Vagina (tissue), 2 donors: ENCODE data around the gene SDCBP2. TPM values are rescaled to one million over a fixed set of nuclear protein-coding genes. Genes with fewer than 3 reads are reported as not detected.

Experiments used
- DNase-seq, 2 donors: peaks; one replicate each; pipeline ENCODE4 v3.0.0-alpha.2; 2017; ENCODE audit errors: extremely low spot score in 2 of 2
- H3K27ac ChIP-seq: fragments of 200-600 bp; sonication (generic); one replicate; pipeline ENCODE4 v1.5.1; 2019
- H3K27me3 ChIP-seq: fragments of 200-600 bp; sonication (generic); one replicate; pipeline ENCODE4 v1.5.1; 2019
- H3K36me3 ChIP-seq, 2 donors: fragments of 200-600 bp; sonication (generic); one replicate each; pipeline ENCODE4 v1.5.1; 2017 to 2019
- H3K4me1 ChIP-seq: fragments of 200-600 bp; sonication (generic); one replicate; pipeline ENCODE4 v1.5.1; 2019
- H3K4me3 ChIP-seq, 2 donors: fragments of 200-600 bp; sonication (generic); 1 replicate in 1 of 2; 2 replicates in 1 of 2; pipeline ENCODE4 v1.5.1; 2016 to 2019
- H3K9me3 ChIP-seq: fragments of 200-600 bp; sonication (generic); one replicate; pipeline ENCODE4 v1.5.1; 2019
- POLR2A ChIP-seq, 2 donors: fragments of 450-650 bp; IDR thresholded peaks; one replicate each; pipeline ENCODE4 v1.6.1; 2017; ENCODE audit warnings: antibody characterized with exemption in 2 of 2, mild to moderate bottlenecking in 2 of 2, moderate library complexity in 2 of 2
- POLR2AphosphoS5 ChIP-seq, 2 donors: sonication (generic); formaldehyde crosslinking; IDR thresholded peaks; one replicate each; pipeline ENCODE4 v1.9.0; 2017; ENCODE audit warnings: antibody characterized with exemption in 2 of 2, mild to moderate bottlenecking in 2 of 2, low read depth in 1 of 2; ENCODE audit not compliant: insufficient read depth in 1 of 2
- intact Hi-C: fragments of 100-400 bp; cut with DNase I; formaldehyde crosslinking; loops from one replicate; pipeline ENCODE4 v1.15.1; 2023
- total RNA-seq: library from RNA; depleted of rRNA; stranded (reverse); fragments of >200 nt; gene quantifications from one replicate; pipeline ENCODE4 v1.2.3, GENCODE V29; 2016
- TF ChIP-seq, protein P1 (sequence below), 3 experiments: fragments of 450-650 bp in 2 of 3; fragments of 200-600 bp in 1 of 3; sonication (generic) in 1 of 3; IDR thresholded peaks; one replicate each; pipeline ENCODE4 v1.5.1; 2017 to 2019; ENCODE audit warnings: antibody characterized with exemption in 3 of 3, mild to moderate bottlenecking in 2 of 3, moderate library complexity in 2 of 3

SDCBP2 gene
- total RNA-seq, 1 donor from 2014 or later, result 43.5 TPM

GRCh38 chr20:1325173-1326030, 3.5 kb downstream of the SDCBP2 start:
- Histone ChIP-seq H3K27ac (peak overlapping the region; percentile 100), H3K4me3 (peak overlapping the region; percentile 85 to 90), H3K4me1 (peaks cover 52% of the 10 kb centered on the region), H3K36me3 (no peaks in the 10 kb centered on the region), H3K27me3 (no peaks in the 10 kb centered on the region), H3K9me3 (no peaks in the 10 kb centered on the region)
- intact Hi-C loops, result no loop called here
- peak; percentile 97 to 98 for DNase-seq
- TF ChIP-seq POLR2AphosphoS5 (IDR thresholded peaks at IDR 0.05; ENCODE audit: insufficient read depth in 1 of 2, low read depth in 1 of 2), result peak; percentile 94 to 99
- TF ChIP-seq, protein P1, sequence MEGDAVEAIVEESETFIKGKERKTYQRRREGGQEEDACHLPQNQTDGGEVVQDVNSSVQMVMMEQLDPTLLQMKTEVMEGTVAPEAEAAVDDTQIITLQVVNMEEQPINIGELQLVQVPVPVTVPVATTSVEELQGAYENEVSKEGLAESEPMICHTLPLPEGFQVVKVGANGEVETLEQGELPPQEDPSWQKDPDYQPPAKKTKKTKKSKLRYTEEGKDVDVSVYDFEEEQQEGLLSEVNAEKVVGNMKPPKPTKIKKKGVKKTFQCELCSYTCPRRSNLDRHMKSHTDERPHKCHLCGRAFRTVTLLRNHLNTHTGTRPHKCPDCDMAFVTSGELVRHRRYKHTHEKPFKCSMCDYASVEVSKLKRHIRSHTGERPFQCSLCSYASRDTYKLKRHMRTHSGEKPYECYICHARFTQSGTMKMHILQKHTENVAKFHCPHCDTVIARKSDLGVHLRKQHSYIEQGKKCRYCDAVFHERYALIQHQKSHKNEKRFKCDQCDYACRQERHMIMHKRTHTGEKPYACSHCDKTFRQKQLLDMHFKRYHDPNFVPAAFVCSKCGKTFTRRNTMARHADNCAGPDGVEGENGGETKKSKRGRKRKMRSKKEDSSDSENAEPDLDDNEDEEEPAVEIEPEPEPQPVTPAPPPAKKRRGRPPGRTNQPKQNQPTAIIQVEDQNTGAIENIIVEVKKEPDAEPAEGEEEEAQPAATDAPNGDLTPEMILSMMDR (IDR thresholded peaks at IDR 0.05), result peak in 2 of 3 experiments; percentile 23 to 42
- TF ChIP-seq POLR2A (IDR thresholded peaks at IDR 0.05), result peak in 1 of 2 donors; percentile 69

DNA sequence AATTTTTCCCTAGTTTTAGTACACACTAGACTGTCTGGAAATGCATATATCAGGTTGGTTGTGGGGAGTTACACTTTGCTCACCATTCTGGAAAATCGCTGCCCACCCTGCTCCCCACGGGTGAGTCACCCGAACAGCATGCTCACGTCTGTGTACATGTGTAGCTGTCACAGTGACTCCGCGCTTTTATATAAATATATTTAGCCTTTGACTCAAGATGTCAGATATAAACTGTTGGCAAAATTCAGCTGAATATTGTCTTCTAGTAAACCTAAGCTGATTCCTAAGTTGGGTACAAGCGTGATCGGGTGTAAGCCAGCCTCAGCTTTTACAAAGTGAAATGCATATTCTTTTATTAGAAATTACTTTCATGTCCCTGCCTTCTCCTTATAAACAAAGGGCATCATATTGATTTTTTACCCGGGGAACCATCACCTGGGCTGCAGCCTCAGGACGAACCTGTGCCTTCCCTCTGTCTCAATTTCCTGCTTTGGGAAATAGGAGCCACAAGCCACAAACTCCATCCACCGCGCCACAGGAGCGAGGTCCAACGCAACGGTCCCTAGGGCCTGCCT, 4.3 kb downstream of the SDCBP2 start:
- H3K9me3 ChIP-seq, result no peaks in the 10 kb centered on the region
- no peaks in the 10 kb centered on the region for H3K36me3 ChIP-seq
- H3K27ac ChIP-seq, result peak overlapping the region; percentile 100
- TF ChIP-seq, protein P1 (IDR thresholded peaks at IDR 0.05), result no peak
- TF ChIP-seq POLR2AphosphoS5 (IDR thresholded peaks at IDR 0.05; ENCODE audit: insufficient read depth in 1 of 2, low read depth in 1 of 2), result no peak
- no peak for TF ChIP-seq POLR2A (IDR thresholded peaks at IDR 0.05)
- H3K27me3 ChIP-seq, result no peaks in the 10 kb centered on the region
- H3K4me1 ChIP-seq, result peaks cover 46% of the 10 kb centered on the region
- peak in 1 of 2 donors; percentile 87 for DNase-seq
- H3K4me3 ChIP-seq, result peak overlapping the region; percentile 85 to 90
- intact Hi-C loops, result loop anchor here (5.0 kb wide), 1 partner anchor 68 kb away; the partner anchor contains the start of gene FKBP1A

GRCh38 chr20:1323830-1324597, 4.9 kb downstream of the SDCBP2 start:
- TF ChIP-seq POLR2AphosphoS5 (IDR thresholded peaks at IDR 0.05; ENCODE audit: insufficient read depth in 1 of 2, low read depth in 1 of 2), result no peak
- TF ChIP-seq, protein P1 (IDR thresholded peaks at IDR 0.05), result no peak
- TF ChIP-seq POLR2A (IDR thresholded peaks at IDR 0.05), result no peak
- H3K27me3 ChIP-seq, result no peaks in the 10 kb centered on the region
- no peaks in the 10 kb centered on the region for H3K9me3 ChIP-seq
- H3K36me3 ChIP-seq, result no peaks in the 10 kb centered on the region
- DNase-seq, result peak in 1 of 2 donors; percentile 28
- H3K27ac ChIP-seq, result peak overlapping the region; percentile 72
- no peak overlapping the region for H3K4me3 ChIP-seq
- H3K4me1 ChIP-seq, result peaks cover 40% of the 10 kb centered on the region
- intact Hi-C loops, result loop anchor here (5.0 kb wide), 1 partner anchor 68 kb away; the partner anchor contains the start of gene FKBP1A

GRCh38 chr20:1323256-1323655, 5.7 kb downstream of the SDCBP2 start:
- H3K4me1 ChIP-seq, result peaks cover 32% of the 10 kb centered on the region
- intact Hi-C loops, result loop anchor here (5.0 kb wide), 1 partner anchor 69 kb away; the partner anchor contains the start of gene FKBP1A
- H3K4me3 ChIP-seq, result no peak overlapping the region
- H3K36me3 ChIP-seq, result no peaks in the 10 kb centered on the region
- no peaks in the 10 kb centered on the region for H3K9me3 ChIP-seq
- no peaks in the 10 kb centered on the region for H3K27me3 ChIP-seq
- no peak for DNase-seq
- no peak for TF ChIP-seq POLR2AphosphoS5 (IDR thresholded peaks at IDR 0.05; ENCODE audit: insufficient read depth in 1 of 2, low read depth in 1 of 2)
- TF ChIP-seq, protein P1 (IDR thresholded peaks at IDR 0.05), result no peak
- TF ChIP-seq POLR2A (IDR thresholded peaks at IDR 0.05), result no peak
- H3K27ac ChIP-seq, result peak overlapping the region; percentile 72
